GM20000 (cell line): ENCODE measurements around the gene NINJ1.

ENCODE experiments used
- DNase-seq: peaks from one replicate; pipeline ENCODE4 v3.0.0; 2012; ENCODE audit warnings: low spot score
- CTCF ChIP-seq: IDR thresholded peaks from 2 replicates; pipeline ENCODE4 v1.5.1; 2012; ENCODE audit warnings: mild to moderate bottlenecking, control low read depth; ENCODE audit errors: extremely low read depth, missing control alignments

Gene NINJ1

GRCh38 chr9:93095205-93096130 is 38.6 kb downstream of the NINJ1 start:
- peak; percentile 99 for DNase-seq
- no peak for TF ChIP-seq CTCF

GRCh38 chr9:93094658-93095204 is 39.3 kb downstream of the NINJ1 start:
- no peak for TF ChIP-seq CTCF
- DNase-seq, result peak; percentile 51

GRCh38 chr9:93093877-93094657 is 40.0 kb downstream of the NINJ1 start:
- no peak for TF ChIP-seq CTCF

GRCh38 chr9:93093127-93093876 is 40.7 kb downstream of the NINJ1 start:
- TF ChIP-seq CTCF, result no peak
- DNase-seq, result peak; percentile 49

More at GRCh38 chr9:93093877-93094657, 40.0 kb downstream of the NINJ1 start:
- no peak for DNase-seq

- no peak for TF ChIP-seq CTCF
- no peak for DNase-seq
Observed at GRCh38 chr9:93092251-93092991, 41.6 kb downstream of the NINJ1 start.

GRCh38 chr9:93091453-93092081 is 42.5 kb downstream of the NINJ1 start:
- DNase-seq, result peak; percentile 44
- TF ChIP-seq CTCF, result no peak
